ENCODE results near the gene MEGF11.

- TF ChIP-seq CTCF (conservative IDR thresholded peaks at IDR 0.05 in 1 of 2, IDR thresholded peaks at IDR 0.05 in 1 of 2; ENCODE audit: low read depth in 1 of 2, low read length in 2 of 2) (no peak), EZH2 (IDR thresholded peaks at IDR 0.05; ENCODE audit: low read length, missing control alignments) (no peak)
Measured at GRCh38 chr15:66138892-66139590, 114.5 kb downstream of the MEGF11 start.
